Activated CD4-positive, alpha-beta T cell treated with anti-CD3 and anti-CD28 coated beads for 24 hours (primary cell): ENCODE results near the gene DLG1.
"Not testable (repeated sequence)": the region's sequence is repeated elsewhere in the genome, so short reads cannot be mapped to it uniquely, and the experiment has no call there.

Source experiments
- DNase-seq, 2 donors: peaks; one replicate each; pipeline ENCODE4 v3.0.0-alpha.2; 2020; ENCODE audit warnings: low read depth in 2 of 2

DLG1 gene

GRCh38 chr3:197289726-197290125 lies 8.7 kb downstream of the DLG1 start:
- DNase-seq, result no peak

- DNase-seq, result no peak
Observed at GRCh38 chr3:197286678-197287077, 11.7 kb downstream of the DLG1 start.

GRCh38 chr3:197285557-197285956 lies 12.9 kb downstream of the DLG1 start:
- DNase-seq, result no peak

DNA sequence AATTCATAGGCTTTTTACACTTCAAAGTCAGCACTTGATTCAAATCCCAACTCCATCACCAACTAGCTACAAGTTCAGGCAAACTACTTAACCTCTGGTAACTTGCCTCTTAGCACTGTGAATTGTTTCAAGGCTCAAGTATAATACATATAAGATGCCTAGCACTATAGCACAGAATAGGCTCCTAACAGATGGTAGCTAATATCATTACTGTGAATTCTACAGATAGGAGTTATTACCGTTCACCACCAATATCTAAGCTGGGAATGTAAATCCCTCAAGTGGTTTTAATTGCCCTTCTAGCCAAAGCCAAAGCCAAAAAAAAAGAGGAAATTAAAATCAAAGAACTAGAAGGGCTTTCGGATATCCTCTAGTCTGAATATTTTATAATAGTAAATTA lies 15.4 kb downstream of the DLG1 start:
- DNase-seq, result no peak

- DNase-seq, result no peak
Observed at GRCh38 chr3:197281849-197282248, 16.6 kb downstream of the DLG1 start.

GRCh38 chr3:197280156-197280555 lies 18.3 kb downstream of the DLG1 start:
- DNase-seq, result no peak

GRCh38 chr3:197278933-197279332 lies 19.5 kb downstream of the DLG1 start:
- DNase-seq, result no peak

DNA sequence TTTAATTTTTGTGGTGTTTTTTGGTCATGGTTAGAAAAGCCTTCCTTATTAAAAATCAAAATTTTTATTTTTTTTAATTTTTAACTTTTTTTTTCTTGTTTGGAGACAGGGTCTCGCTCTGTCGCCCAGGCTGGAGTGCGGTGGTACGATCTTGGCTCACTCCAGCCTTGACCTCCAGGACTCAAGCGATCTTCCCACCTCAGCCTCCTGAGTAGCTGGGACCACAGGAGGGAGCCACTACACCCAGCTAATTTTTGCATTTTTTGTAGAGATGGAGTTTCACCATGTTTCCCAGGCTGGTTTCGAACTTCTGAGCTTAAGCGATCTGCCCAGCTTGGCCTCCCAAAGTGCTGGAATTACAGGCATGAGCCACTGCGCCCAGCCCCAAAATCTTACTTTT lies 21.6 kb downstream of the DLG1 start:
- DNase-seq, result not testable (repeated sequence)

DNA sequence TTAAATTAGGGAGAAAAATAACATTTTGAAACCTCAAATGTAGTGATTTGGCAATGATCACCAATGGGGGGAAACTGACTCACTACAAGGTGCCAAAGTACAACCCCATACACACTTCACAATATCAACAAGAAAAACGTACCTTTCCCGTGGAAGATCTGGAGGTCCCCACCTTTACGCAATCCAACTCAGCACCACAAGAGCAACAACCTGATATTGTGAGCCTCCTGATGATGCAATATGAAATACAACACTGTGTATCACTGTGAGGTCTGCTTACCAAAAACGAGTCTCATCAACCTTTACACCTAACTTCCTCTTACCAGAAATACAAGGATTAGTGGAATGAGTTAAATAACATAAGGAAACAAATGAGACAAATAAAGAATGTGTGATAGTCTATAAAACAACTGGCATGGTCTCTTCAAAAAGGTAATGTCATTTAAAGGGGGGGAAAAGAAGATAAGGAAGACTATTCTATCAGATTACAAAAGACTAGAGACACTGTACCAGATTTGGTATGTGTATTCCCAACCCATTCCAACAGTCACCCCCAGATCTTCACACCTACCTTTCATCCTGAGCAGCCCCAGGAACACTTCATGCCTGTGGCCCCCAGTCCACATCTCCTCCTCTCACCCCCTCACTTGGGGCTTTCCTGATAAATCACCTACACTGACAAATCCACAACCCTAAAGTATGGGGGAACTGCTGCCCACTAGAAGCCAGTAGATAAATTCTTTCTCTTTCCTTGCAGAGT lies 27.7 kb downstream of the DLG1 start:
- DNase-seq, result no peak

DNA sequence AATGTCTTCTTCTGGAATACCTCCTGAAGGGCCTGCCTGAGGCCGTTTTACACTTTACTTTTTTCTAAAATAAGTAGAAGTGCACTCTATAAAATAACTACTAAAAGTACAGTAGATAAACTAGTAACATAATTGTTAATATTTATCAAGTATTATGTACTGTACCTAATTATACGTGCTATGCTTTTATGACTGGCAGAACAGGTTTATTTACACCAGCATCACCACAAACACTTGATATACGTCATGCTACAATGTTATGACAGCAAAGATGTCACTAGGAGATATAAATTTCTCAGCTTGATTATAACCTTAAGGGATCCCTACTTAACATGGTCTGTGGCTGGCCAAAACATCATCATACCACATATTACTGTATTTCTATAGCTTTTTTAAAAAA lies 29.4 kb downstream of the DLG1 start:
- DNase-seq, result no peak

DNA sequence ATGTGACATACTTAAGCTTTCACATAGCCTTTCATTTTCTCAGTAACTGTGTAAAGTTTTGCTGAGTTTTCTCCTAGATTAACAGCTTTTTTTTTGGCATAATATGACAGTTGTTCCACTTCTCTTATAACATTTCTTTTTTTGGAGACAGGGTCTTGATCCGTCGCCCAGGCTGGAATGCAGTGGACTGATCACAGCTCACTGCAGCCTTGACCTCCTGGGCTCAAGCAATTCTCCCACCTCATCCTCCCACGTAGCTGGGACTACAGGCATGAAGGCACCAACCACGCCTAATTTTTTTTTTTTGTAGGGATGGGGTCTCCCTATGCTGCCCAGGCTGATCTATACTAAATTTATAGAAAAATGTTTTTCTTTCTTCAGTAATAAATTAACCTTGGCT lies 30.1 kb downstream of the DLG1 start:
- no peak for DNase-seq

DNA sequence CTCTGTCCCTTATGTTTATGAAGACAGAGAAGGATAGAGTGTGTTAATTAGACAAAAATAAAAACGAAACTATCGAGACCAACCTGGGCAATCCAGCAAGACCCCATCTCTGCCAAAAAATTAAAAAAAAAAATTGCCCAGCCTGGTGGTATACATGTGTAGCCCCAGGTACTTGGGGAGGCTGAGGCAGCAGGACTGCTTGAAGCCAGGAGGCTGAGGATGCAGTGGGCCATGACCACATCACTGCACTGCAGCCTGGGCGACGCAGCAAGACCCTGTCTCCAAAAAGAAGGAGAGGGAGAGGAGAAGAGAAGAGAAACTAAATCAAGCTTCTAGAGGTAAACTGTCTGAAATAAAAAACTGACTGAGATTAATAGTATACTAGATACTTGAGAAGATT lies 32.1 kb downstream of the DLG1 start:
- no peak for DNase-seq

DNA sequence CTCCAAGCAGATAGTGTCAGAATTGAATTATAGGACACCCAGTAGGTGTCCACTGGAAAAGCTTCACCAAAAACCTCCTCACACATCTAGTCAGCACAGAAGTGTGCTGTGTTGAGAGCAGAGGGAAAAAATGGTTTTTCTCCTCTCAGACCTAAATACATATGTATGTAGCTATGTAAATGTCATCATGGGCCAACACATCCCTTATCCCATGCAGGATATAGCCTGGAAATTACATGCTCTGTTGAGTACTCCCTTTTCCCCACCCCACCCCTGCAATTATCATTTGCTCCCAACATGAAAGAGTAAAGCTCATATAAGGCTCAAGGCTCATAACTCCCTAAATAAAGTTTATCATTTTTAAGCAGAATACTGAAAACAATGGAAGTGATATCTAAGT lies 35.7 kb downstream of the DLG1 start:
- DNase-seq, result no peak

- no peak for DNase-seq
Observed at GRCh38 chr3:197261164-197261509, 37.3 kb downstream of the DLG1 start.

- no peak for DNase-seq
Observed at GRCh38 chr3:197260491-197261163, 37.8 kb downstream of the DLG1 start.

GRCh38 chr3:197259096-197259495 lies 39.3 kb downstream of the DLG1 start:
- no peak for DNase-seq

DNA sequence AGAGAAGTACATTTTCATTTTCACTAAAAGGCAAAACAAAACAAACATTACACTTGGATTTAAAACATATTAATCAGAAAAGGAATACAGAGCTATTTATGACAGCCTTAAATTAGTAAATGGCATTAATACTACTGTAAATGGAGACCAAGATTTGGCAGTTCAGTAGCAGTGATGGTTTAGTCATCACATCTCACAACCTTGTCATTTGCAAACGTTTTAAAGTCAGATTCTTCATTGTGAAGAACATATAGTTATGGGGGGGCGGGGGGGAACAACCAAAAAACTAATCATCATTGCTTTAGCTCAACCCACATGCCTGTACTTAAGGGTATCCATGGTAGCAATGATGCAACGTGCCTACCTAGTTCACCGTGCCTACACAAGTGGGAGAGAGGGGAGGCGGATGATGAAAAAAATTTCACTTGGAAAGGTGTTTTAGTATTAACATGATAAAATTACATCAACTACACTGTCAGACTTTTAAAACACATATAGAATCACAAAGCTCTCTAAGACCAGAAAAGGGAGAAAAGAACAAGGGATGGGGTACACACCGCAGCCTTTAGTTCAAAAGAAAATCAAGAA lies 40.1 kb downstream of the DLG1 start:
- DNase-seq, result no peak

- no peak for DNase-seq
Observed at GRCh38 chr3:197257711-197258110, 40.7 kb downstream of the DLG1 start.

GRCh38 chr3:197256836-197257444 lies 41.5 kb downstream of the DLG1 start:
- peak in 1 of 2 donors; percentile 19 for DNase-seq

- no peak for DNase-seq
Observed at GRCh38 chr3:197256104-197256503, 42.3 kb downstream of the DLG1 start.

DNA sequence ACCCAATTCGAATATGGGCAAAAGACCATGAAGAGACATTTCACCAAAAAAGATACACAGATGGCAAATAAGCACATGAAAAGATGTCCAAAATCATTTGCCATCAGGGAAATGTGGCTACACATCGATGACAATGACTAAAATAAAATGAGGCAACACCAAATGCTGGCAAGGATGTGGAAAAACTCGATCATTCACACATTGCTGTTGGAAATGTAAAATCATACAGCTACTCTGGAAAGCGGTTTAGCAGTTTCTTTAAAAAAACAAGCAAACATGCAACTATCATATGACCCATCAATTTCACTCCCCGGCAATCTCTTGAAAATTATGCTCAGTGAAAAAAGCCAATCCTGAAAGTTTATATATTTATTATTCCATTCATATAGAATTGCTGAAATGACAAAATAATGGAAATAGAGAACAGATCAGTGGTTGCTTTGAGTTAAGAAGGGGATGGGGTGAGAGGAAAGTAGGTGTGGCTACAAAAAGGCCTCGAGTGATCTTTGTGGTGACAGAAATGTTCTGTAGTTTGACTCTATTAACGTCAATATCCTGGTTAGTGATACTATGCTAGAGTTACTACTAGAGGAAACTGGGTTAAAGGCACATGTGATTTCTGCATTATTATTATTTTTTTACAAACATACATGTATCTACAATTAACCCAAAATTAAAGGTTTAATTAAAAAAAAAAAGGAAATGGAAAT lies 45.0 kb downstream of the DLG1 start:
- DNase-seq, result no peak

DNA sequence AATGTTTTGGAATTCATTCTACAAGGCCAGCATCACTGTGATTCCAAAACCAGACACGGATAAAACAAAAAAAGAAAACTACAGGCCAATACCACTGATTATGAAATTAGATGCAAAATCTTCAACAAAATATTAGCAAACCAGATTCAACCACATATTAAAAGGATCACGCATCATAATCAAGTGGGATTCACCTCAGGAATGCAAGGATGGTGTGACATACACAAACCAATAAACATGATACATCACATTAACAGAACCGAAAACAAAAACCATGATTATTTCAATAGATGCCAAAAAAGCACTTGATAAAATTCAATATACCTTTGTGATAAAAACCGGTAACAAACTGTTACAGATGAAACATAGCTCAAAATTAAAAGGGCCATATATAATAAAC lies 48.9 kb downstream of the DLG1 start:
- DNase-seq, result no peak
